ENCODE data around the gene CPXM1.

CPXM1 gene

GRCh38 chr20:2762578-2763131 is 37.8 kb downstream of the CPXM1 start:
- no peak for DNase-seq

- no peak for DNase-seq
Measured at GRCh38 chr20:2761885-2762284, 38.5 kb downstream of the CPXM1 start.

GRCh38 chr20:2760952-2761305 is 39.5 kb downstream of the CPXM1 start:
- no peak for DNase-seq

- no peak for DNase-seq
Measured at GRCh38 chr20:2760297-2760951, 40.0 kb downstream of the CPXM1 start.

- DNase-seq, result no peak
Measured at GRCh38 chr20:2759603-2760296, 40.7 kb downstream of the CPXM1 start.

GRCh38 chr20:2759143-2759542 is 41.3 kb downstream of the CPXM1 start:
- no peak for DNase-seq

GRCh38 chr20:2757969-2758368 is 42.5 kb downstream of the CPXM1 start:
- no peak for DNase-seq

GRCh38 chr20:2757001-2757400 is 43.4 kb downstream of the CPXM1 start:
- DNase-seq, result no peak

- DNase-seq, result peak; percentile 35
Measured at GRCh38 chr20:2756056-2756611, 44.3 kb downstream of the CPXM1 start.

GRCh38 chr20:2755451-2756055 is 44.9 kb downstream of the CPXM1 start:
- DNase-seq, result no peak

- no peak for DNase-seq
Measured at GRCh38 chr20:2754424-2754823, 46.0 kb downstream of the CPXM1 start.

GRCh38 chr20:2753461-2754040 is 46.9 kb downstream of the CPXM1 start:
- DNase-seq, result no peak

GRCh38 chr20:2752567-2753460 is 47.6 kb downstream of the CPXM1 start:
- peak; percentile 39 for DNase-seq

- no peak for DNase-seq
Measured at GRCh38 chr20:2751878-2752566, 48.4 kb downstream of the CPXM1 start.

- no peak for DNase-seq
Measured at GRCh38 chr20:2751347-2751877, 49.0 kb downstream of the CPXM1 start.

- peak; percentile 24 for DNase-seq
Measured at GRCh38 chr20:2750491-2751251, 49.8 kb downstream of the CPXM1 start.

- DNase-seq, result no peak
Measured at GRCh38 chr20:2749951-2750490, 50.4 kb downstream of the CPXM1 start.

GRCh38 chr20:2749343-2749950 is 51.0 kb downstream of the CPXM1 start:
- DNase-seq, result no peak

- no peak for DNase-seq
Measured at GRCh38 chr20:2748551-2749342, 51.7 kb downstream of the CPXM1 start.
